HL-60 (cell line): ENCODE measurements around the gene NRXN3.

Experiments
- CTCF ChIP-seq: IDR thresholded peaks from one replicate; pipeline ENCODE4 v1.5.1; 2011; ENCODE audit warnings: low read length, control low read depth, inconsistent platforms; ENCODE audit not compliant: insufficient read depth
- POLR2AphosphoS5 ChIP-seq: IDR thresholded peaks from 2 replicates; pipeline ENCODE4 v1.6.1; 2012; ENCODE audit warnings: low read depth
- REST ChIP-seq: IDR thresholded peaks from 2 replicates; pipeline ENCODE4 v1.6.1; 2012; ENCODE audit warnings: low read depth; ENCODE audit not compliant: insufficient replicate concordance
- SPI1 ChIP-seq: IDR thresholded peaks from 2 replicates; pipeline ENCODE4 v1.6.1; 2012; ENCODE audit warnings: low read depth, mild to moderate bottlenecking, borderline replicate concordance

GRCh38 chr14:78566859-78567172 is 396.6 kb downstream of the NRXN3 start:
- TF ChIP-seq REST, result no peak
- no peak for TF ChIP-seq POLR2AphosphoS5
- no peak for TF ChIP-seq CTCF
- TF ChIP-seq SPI1, result no peak
